GM23248 (cell line): ENCODE data around the gene LRP1. TPM values are rescaled to one million over a fixed set of nuclear protein-coding genes. Genes with fewer than 3 reads are reported as not detected.

Source experiments
- DNase-seq: peaks from one replicate; pipeline ENCODE4 v3.0.0-alpha.2; 2015
- H2AFZ ChIP-seq: fragments of 200-600 bp; sonication (generic); 2 replicates; pipeline ENCODE4 v1.6.1; 2016; ENCODE audit warnings: antibody characterized with exemption
- H3F3A ChIP-seq: fragments of 200-600 bp; sonication (generic); 2 replicates; pipeline ENCODE4 v1.6.1; 2016; ENCODE audit warnings: mild to moderate bottlenecking, antibody characterized with exemption, mixed run types; ENCODE audit not compliant: insufficient read depth
- H3K27ac ChIP-seq: fragments of 200-600 bp; sonication (generic); 2 replicates; pipeline ENCODE4 v1.5.1; 2016; ENCODE audit warnings: mild to moderate bottlenecking
- H3K27me3 ChIP-seq: fragments of 200-600 bp; sonication (generic); replicated peaks from 2 replicates; pipeline ENCODE4 v1.6.1; 2016; ENCODE audit warnings: mild to moderate bottlenecking; ENCODE audit not compliant: insufficient read depth
- H3K36me3 ChIP-seq: fragments of 200-600 bp; sonication (generic); 2 replicates; pipeline ENCODE4 v1.6.1; 2016; ENCODE audit warnings: low read depth, mild to moderate bottlenecking
- H3K4me1 ChIP-seq: fragments of 200-600 bp; sonication (generic); 2 replicates; pipeline ENCODE4 v1.6.1; 2016; ENCODE audit warnings: mild to moderate bottlenecking; ENCODE audit not compliant: insufficient read depth
- H3K4me2 ChIP-seq: fragments of 200-600 bp; sonication (generic); one replicate; pipeline ENCODE4 v1.6.1; 2016; ENCODE audit warnings: mild to moderate bottlenecking; ENCODE audit not compliant: unreplicated experiment
- H3K4me3 ChIP-seq: fragments of 200-600 bp; sonication (generic); 2 replicates; pipeline ENCODE4 v1.5.1; 2016; ENCODE audit warnings: mild to moderate bottlenecking
- H3K79me2 ChIP-seq: fragments of 200-600 bp; sonication (generic); 2 replicates; pipeline ENCODE4 v1.6.1; 2016; ENCODE audit warnings: mild to moderate bottlenecking; ENCODE audit not compliant: insufficient read depth
- H3K9ac ChIP-seq: fragments of 200-600 bp; sonication (generic); 2 replicates; pipeline ENCODE4 v1.6.1; 2016; ENCODE audit warnings: mild to moderate bottlenecking
- H3K9me2 ChIP-seq: fragments of 200-600 bp; sonication (generic); 2 replicates; pipeline ENCODE4 v1.6.1; 2016; ENCODE audit warnings: mixed run types, mild to moderate bottlenecking, moderate library complexity; ENCODE audit not compliant: insufficient read depth
- H3K9me3 ChIP-seq: fragments of 200-600 bp; sonication (generic); one replicate; pipeline ENCODE4 v1.6.1; 2017; ENCODE audit warnings: low read depth
- H4K20me1 ChIP-seq: fragments of 200-600 bp; sonication (generic); 2 replicates; pipeline ENCODE4 v1.6.0; 2016; ENCODE audit not compliant: insufficient read depth
- EZH2 ChIP-seq: fragments of 200-600 bp; sonication (generic); IDR thresholded peaks from 2 replicates; pipeline ENCODE4 v1.6.1; 2018; ENCODE audit warnings: antibody characterized with exemption, mild to moderate bottlenecking; ENCODE audit not compliant: insufficient read depth, poor library complexity, severe bottlenecking
- EZH2phosphoT487 ChIP-seq: fragments of 200-600 bp; sonication (generic); IDR thresholded peaks from 2 replicates; pipeline ENCODE4 v1.6.1; 2018; ENCODE audit warnings: antibody characterized with exemption, moderate library complexity, mild to moderate bottlenecking, low read depth; ENCODE audit not compliant: insufficient read depth
- WGBS, 2 experiments: methylation state at CpG; one replicate each; pipeline ENCODE4 v1.1.6; 2015 to 2017; ENCODE audit warnings: low lambda C conversion rate in 2 of 2, low coverage in 1 of 2; ENCODE audit errors: missing lambda C conversion rate in 2 of 2; 5-methylcytosine and 5-hydroxymethylcytosine counted together
- in situ Hi-C: fragments of 300-500 bp; cut with MboI; formaldehyde crosslinking; loops from 2 replicates; pipeline ENCODE4 v1.15.0; 2020
- polyA plus RNA-seq: library from polyadenylated mRNA; unstranded; fragments of >200 nt; fragmentation: Nextera tagmentation; extraction: Ambion mirVana; gene quantifications from 2 replicates; pipeline ENCODE4 v1.2.1, GENCODE V29; 2016
- total RNA-seq: library from RNA; depleted of rRNA; stranded (reverse); fragments of >200 nt; shearing (Covaris generic); gene quantifications from 2 replicates; pipeline ENCODE4 v1.2.3, GENCODE V29; 2014

The LRP1 gene
- total and polyA plus RNA-seq, 2 experiments from 2014 or later = 166 to 257 TPM

DNA sequence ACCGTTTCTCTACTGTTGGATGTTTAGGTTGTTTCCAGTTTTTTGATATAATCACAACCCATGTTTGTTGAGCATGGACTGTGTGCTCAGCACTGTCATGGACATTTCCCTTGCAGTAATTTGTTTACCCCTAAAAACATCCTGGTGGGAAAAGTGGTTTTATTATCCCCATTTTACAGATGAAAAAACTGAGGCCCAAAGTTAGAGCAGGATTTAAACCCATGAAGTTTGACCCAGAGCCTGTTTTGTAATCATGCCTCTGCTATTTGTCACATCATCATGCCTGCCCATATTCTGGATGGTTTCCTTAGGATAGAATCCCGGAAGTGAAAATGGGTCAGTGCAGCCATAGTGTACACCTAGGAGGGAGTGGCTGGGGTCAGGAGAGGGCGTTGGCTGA lies 36.2 kb downstream of the LRP1 start:
- no peaks in the 10 kb centered on the region for H4K20me1 ChIP-seq
- peaks cover 73% of the 10 kb centered on the region for H3F3A ChIP-seq
- no peaks in the 10 kb centered on the region for H3K9me2 ChIP-seq
- TF ChIP-seq EZH2phosphoT487 = no peak
- TF ChIP-seq EZH2 = no peak
- H3K4me1 ChIP-seq = peaks cover 34% of the 10 kb centered on the region
- no peak overlapping the region for H3K4me3 ChIP-seq
- H3K27ac ChIP-seq = peak overlapping the region; percentile 77
- H3K9ac ChIP-seq = peak overlapping the region; percentile 47; the same call in 1 of the 2 replicates
- H3K9me3 ChIP-seq = no peaks in the 10 kb centered on the region
- no peak overlapping the region for H2AFZ ChIP-seq
- in situ Hi-C loops = no loop called here
- H3K27me3 ChIP-seq = no peaks in the 10 kb centered on the region
- DNase-seq = no peak
- peaks cover 73% of the 10 kb centered on the region for H3K36me3 ChIP-seq
- peaks cover 83% of the 10 kb centered on the region for H3K79me2 ChIP-seq
- no peak overlapping the region for H3K4me2 ChIP-seq
- 72 to 76% methylated on average over 3 of the region's 3 CpGs for whole genome bisulfite sequencing, 2 experiments

DNA sequence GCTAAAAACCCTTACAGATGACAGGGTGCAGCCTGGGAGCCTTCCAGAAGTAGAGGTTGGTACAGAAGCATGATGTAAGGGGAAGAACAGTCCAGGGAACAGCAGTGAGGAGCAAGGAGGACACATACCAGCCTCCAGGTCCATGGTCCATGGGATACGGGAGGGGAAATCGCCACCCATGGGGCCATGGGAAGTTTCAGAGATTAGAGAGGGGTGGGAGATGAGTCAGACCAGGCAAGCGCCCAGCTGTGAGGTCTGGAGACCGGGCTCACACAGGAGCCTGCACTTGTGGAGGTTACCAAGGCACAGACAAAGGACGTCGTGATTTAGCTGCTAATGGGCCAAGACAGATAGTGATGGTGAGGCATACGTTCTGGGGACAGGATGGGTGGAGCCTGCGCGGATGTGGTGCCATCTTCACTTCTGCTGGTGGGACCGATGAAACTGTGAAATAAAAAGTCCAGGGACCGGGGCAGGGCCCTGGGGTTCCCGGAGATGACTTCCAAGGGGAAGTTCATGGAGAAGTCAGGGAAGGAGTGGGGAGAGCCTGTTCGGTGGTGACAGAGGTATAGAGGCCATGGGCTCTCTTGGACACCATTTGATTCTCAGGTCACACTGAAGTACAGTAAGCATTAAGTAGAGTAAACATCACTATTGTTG lies 36.8 kb downstream of the LRP1 start:
- Histone ChIP-seq H3K9ac (peak overlapping the region; percentile 47; the same call in 1 of the 2 replicates), H3K4me2 (no peak overlapping the region), H3K9me3 (no peaks in the 10 kb centered on the region), H3K9me2 (no peaks in the 10 kb centered on the region), H4K20me1 (no peaks in the 10 kb centered on the region), H3K4me3 (no peak overlapping the region), H3K27me3 (no peaks in the 10 kb centered on the region), H2AFZ (no peak overlapping the region), H3K27ac (peak overlapping the region; percentile 77), H3K4me1 (peaks cover 34% of the 10 kb centered on the region), H3K36me3 (peaks cover 79% of the 10 kb centered on the region), H3K79me2 (peaks cover 83% of the 10 kb centered on the region), H3F3A (peaks cover 78% of the 10 kb centered on the region)
- DNase-seq = peak; percentile 72
- in situ Hi-C loops = no loop called here
- 78 to 79% methylated on average over 13 of the region's 13 CpGs for WGBS, 2 experiments
- no peak for TF ChIP-seq EZH2phosphoT487
- no peak for TF ChIP-seq EZH2

DNA sequence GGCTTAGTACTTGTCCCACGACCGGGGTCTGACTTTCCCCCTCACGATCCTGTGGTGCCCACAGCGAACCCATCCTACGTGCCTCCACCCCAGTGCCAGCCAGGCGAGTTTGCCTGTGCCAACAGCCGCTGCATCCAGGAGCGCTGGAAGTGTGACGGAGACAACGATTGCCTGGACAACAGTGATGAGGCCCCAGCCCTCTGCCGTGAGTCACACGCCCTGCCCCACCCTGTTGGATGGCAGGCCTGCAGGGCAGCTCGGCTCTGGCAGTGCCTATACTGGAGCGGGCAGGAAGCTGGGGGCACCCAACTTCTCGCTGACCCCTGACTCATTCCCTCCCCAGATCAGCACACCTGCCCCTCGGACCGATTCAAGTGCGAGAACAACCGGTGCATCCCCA lies 37.5 kb downstream of the LRP1 start:
- H3K9me3 ChIP-seq = no peaks in the 10 kb centered on the region
- H4K20me1 ChIP-seq = no peaks in the 10 kb centered on the region
- H3K4me2 ChIP-seq = no peak overlapping the region
- 45% methylated on average over 19 of the region's 19 CpGs for WGBS, 2 experiments
- in situ Hi-C loops = no loop called here
- no peak for TF ChIP-seq EZH2
- no peak for TF ChIP-seq EZH2phosphoT487
- H3K4me3 ChIP-seq = no peak overlapping the region
- peaks cover 79% of the 10 kb centered on the region for H3K36me3 ChIP-seq
- no peak overlapping the region for H2AFZ ChIP-seq
- peaks cover 79% of the 10 kb centered on the region for H3F3A ChIP-seq
- peak overlapping the region; percentile 77 for H3K27ac ChIP-seq
- H3K9ac ChIP-seq = peak overlapping the region; percentile 47; the same call in 1 of the 2 replicates
- no peaks in the 10 kb centered on the region for H3K27me3 ChIP-seq
- H3K4me1 ChIP-seq = peaks cover 34% of the 10 kb centered on the region
- peaks cover 83% of the 10 kb centered on the region for H3K79me2 ChIP-seq
- DNase-seq = peak; percentile 88
- H3K9me2 ChIP-seq = no peaks in the 10 kb centered on the region

DNA sequence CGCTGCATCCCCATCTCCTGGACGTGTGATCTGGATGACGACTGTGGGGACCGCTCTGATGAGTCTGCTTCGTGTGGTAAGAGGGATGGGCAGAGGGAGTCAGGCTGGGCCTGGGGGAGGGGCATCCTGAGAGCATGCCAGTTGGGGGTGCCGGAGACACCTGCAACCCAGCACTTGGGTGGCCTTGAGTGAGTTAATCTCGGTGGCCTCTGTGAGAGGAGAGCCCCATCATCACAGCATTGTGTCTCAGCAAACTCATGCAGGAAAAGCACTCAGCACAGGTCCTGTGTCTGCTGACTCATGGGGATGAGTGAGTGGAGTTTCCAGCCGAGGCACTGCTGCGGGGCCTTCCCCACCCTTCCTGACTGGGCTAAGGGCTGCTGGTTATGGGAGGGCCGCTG lies 38.7 kb downstream of the LRP1 start:
- Histone ChIP-seq H3K9me3 (no peaks in the 10 kb centered on the region), H3K27ac (peak overlapping the region; percentile 77), H4K20me1 (no peaks in the 10 kb centered on the region), H3K27me3 (no peaks in the 10 kb centered on the region), H3K79me2 (peaks cover 80% of the 10 kb centered on the region), H3F3A (peaks cover 77% of the 10 kb centered on the region), H3K9ac (no peak overlapping the region), H3K4me2 (no peak overlapping the region), H3K4me1 (peaks cover 39% of the 10 kb centered on the region), H3K4me3 (no peak overlapping the region), H3K36me3 (peaks cover 72% of the 10 kb centered on the region), H3K9me2 (no peaks in the 10 kb centered on the region), H2AFZ (no peak overlapping the region)
- TF ChIP-seq EZH2 (no peak), EZH2phosphoT487 (no peak)
- peak; percentile 95 for DNase-seq
- in situ Hi-C loops = no loop called here
- WGBS, 2 experiments = 20 to 32% methylated on average over 9 to 10 of the region's 10 CpGs
